Lower leg skin (tissue), 3 donors: ENCODE data around the gene SEMA3A.

Experiments
- CTCF ChIP-seq, 3 donors: fragments of 450-650 bp; IDR thresholded peaks; one replicate each; pipeline ENCODE4 v1.5.1; 2016; ENCODE audit warnings: antibody characterized with exemption in 3 of 3, mild to moderate bottlenecking in 3 of 3, moderate library complexity in 2 of 3
- POLR2A ChIP-seq, 2 donors: fragments of 450-650 bp; IDR thresholded peaks; one replicate each; pipeline ENCODE4 v1.6.1; 2016 to 2017; ENCODE audit warnings: antibody characterized with exemption in 2 of 2, mild to moderate bottlenecking in 1 of 2, moderate library complexity in 1 of 2

DNA sequence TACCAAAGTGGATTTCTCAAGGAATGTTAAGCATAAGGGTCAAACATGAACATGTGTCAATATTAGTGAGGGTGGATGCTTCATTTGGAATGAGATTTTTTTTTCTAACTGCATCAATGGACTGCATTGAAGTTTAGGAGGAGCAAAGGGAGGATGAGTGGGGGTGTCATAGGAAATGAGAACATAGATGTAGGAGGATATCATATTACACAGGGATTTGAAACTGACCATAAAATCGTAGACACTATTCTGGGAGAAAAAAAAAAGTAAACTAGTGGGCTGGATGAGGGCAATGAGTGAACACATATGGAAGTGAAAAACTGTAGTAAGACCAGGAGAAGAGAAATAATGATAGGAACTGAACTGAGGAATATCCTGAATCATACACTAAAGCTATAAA lies 109.4 kb downstream of the SEMA3A start:
- TF ChIP-seq CTCF (IDR thresholded peaks at IDR 0.05) = no peak
- TF ChIP-seq POLR2A (IDR thresholded peaks at IDR 0.05) = no peak
